MM.1S (cell line): Measurements from ENCODE around the gene SCUBE1.

Experiments
- DNase-seq: peaks from one replicate; pipeline ENCODE4 v3.0.0-alpha.2; 2015
- H2AFZ ChIP-seq: fragments of 300-600 bp; sonication (generic); 2 replicates; pipeline ENCODE4 v1.6.0; 2016; ENCODE audit warnings: antibody characterized with exemption, low read length
- H3F3A ChIP-seq: fragments of 300-600 bp; sonication (generic); 2 replicates; pipeline ENCODE4 v1.6.1; 2016; ENCODE audit warnings: mild to moderate bottlenecking, antibody characterized with exemption, low read length, moderate library complexity, mixed read lengths; ENCODE audit not compliant: insufficient read depth
- H3K27ac ChIP-seq: fragments of 300-600 bp; sonication (generic); 2 replicates; pipeline ENCODE4 v1.5.1; 2016; ENCODE audit warnings: mild to moderate bottlenecking, low read length
- H3K27me3 ChIP-seq: fragments of 300-600 bp; sonication (generic); replicated peaks from 2 replicates; pipeline ENCODE4 v1.6.0; 2016; ENCODE audit warnings: low read length; ENCODE audit not compliant: insufficient read depth
- H3K36me3 ChIP-seq: fragments of 300-600 bp; sonication (generic); replicated peaks from 2 replicates; pipeline ENCODE4 v1.6.1; 2016; ENCODE audit warnings: mild to moderate bottlenecking, low read length, mixed read lengths; ENCODE audit not compliant: insufficient read depth
- H3K4me1 ChIP-seq: fragments of 300-600 bp; sonication (generic); 2 replicates; pipeline ENCODE4 v1.6.1; 2016; ENCODE audit warnings: low read length, mixed read lengths
- H3K4me2 ChIP-seq: fragments of 300-600 bp; sonication (generic); 2 replicates; pipeline ENCODE4 v1.6.0; 2016; ENCODE audit warnings: low read depth, low read length
- H3K4me3 ChIP-seq: fragments of 300-600 bp; sonication (generic); 2 replicates; pipeline ENCODE4 v1.5.1; 2016; ENCODE audit warnings: low read length, mixed read lengths
- H3K79me2 ChIP-seq: fragments of 300-600 bp; sonication (generic); 2 replicates; pipeline ENCODE4 v1.6.1; 2016; ENCODE audit warnings: mixed run types, low read length, mixed read lengths
- H3K9ac ChIP-seq: fragments of 300-600 bp; sonication (generic); 2 replicates; pipeline ENCODE4 v1.6.1; 2016; ENCODE audit warnings: low read length, mixed read lengths
- H3K9me2 ChIP-seq: fragments of 300-600 bp; sonication (generic); replicated peaks from 2 replicates; pipeline ENCODE4 v1.6.1; 2016; ENCODE audit warnings: mild to moderate bottlenecking, low read length, mixed read lengths; ENCODE audit not compliant: insufficient read depth
- H3K9me3 ChIP-seq: fragments of 300-600 bp; sonication (generic); replicated peaks from 2 replicates; pipeline ENCODE4 v1.6.1; 2016; ENCODE audit warnings: mild to moderate bottlenecking, low read length, mixed read lengths; ENCODE audit not compliant: insufficient read depth
- H4K20me1 ChIP-seq: fragments of 300-600 bp; sonication (generic); 2 replicates; pipeline ENCODE4 v1.6.1; 2016; ENCODE audit warnings: mild to moderate bottlenecking, low read length, moderate library complexity, mixed read lengths; ENCODE audit not compliant: insufficient read depth
- EZH2 ChIP-seq: fragments of 300-600 bp; sonication (generic); optimal IDR thresholded peaks from 2 replicates; pipeline ENCODE3; 2017; ENCODE audit warnings: low read depth, mild to moderate bottlenecking, antibody characterized with exemption, low read length, mixed read lengths
- EZH2phosphoT487 ChIP-seq: fragments of 300-600 bp; sonication (generic); IDR thresholded peaks from 2 replicates; pipeline ENCODE4 v1.6.1; 2018; ENCODE audit warnings: antibody characterized with exemption, low read length
- TF ChIP-seq, protein P1 (sequence below): fragments of 300-600 bp; sonication (generic); IDR thresholded peaks from 2 replicates; pipeline ENCODE4 v1.5.1; 2016; ENCODE audit warnings: antibody characterized with exemption, low read length, mixed read lengths

SCUBE1 gene

DNA sequence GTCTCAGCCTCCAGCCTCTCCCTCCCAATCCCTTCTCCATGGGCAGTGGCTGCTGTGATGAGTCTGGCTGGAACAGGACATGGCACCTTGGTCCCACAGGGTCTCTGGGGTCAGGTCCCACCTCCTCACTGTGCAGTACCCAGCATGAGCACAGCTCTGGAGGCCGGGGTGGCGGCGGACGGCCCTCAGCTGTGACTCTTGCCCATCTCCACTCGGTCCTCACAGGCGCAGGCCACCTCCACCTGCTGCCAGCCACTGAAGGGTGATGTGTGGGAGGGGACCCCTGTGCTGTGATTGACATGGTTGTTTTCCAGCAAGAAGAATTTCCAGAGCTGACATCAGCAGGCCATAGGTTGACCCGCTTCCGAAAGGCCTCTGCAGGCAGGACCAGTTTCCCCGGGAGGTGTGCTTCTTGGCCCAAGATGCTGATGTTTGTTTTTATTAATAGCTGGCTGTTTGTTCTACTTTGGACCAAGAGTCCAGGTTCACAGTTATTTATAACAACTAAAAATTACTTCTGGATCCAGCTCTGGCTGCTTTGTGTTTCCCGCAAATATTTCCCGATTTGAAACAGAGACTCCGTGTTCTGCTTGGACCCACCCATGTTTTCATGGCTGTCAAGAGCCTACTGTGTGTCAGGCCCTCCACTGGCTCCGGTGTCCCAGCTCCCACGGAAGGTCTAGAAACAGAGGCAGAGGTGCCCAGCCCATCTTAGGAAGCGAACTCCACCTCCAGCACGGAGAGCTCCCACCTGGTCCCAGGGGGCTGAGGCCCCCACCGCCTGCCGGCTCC lies 45.7 kb downstream of the SCUBE1 start:
- H3K9me2 ChIP-seq = no peaks in the 10 kb centered on the region
- no peaks in the 10 kb centered on the region for H4K20me1 ChIP-seq
- no peaks in the 10 kb centered on the region for H3K36me3 ChIP-seq
- TF ChIP-seq, protein P1, sequence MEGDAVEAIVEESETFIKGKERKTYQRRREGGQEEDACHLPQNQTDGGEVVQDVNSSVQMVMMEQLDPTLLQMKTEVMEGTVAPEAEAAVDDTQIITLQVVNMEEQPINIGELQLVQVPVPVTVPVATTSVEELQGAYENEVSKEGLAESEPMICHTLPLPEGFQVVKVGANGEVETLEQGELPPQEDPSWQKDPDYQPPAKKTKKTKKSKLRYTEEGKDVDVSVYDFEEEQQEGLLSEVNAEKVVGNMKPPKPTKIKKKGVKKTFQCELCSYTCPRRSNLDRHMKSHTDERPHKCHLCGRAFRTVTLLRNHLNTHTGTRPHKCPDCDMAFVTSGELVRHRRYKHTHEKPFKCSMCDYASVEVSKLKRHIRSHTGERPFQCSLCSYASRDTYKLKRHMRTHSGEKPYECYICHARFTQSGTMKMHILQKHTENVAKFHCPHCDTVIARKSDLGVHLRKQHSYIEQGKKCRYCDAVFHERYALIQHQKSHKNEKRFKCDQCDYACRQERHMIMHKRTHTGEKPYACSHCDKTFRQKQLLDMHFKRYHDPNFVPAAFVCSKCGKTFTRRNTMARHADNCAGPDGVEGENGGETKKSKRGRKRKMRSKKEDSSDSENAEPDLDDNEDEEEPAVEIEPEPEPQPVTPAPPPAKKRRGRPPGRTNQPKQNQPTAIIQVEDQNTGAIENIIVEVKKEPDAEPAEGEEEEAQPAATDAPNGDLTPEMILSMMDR = no peak
- TF ChIP-seq EZH2phosphoT487 = no peak
- TF ChIP-seq EZH2 = no peak
- no peaks in the 10 kb centered on the region for H3K79me2 ChIP-seq
- H3K4me2 ChIP-seq = no peak overlapping the region
- H2AFZ ChIP-seq = no peak overlapping the region
- no peak for DNase-seq
- no peaks in the 10 kb centered on the region for H3K9me3 ChIP-seq
- no peak overlapping the region for H3K27ac ChIP-seq
- H3K27me3 ChIP-seq = peaks cover 38% of the 10 kb centered on the region
- H3F3A ChIP-seq = no peaks in the 10 kb centered on the region
- H3K4me3 ChIP-seq = no peak overlapping the region
- no peaks in the 10 kb centered on the region for H3K4me1 ChIP-seq
- no peak overlapping the region for H3K9ac ChIP-seq

DNA sequence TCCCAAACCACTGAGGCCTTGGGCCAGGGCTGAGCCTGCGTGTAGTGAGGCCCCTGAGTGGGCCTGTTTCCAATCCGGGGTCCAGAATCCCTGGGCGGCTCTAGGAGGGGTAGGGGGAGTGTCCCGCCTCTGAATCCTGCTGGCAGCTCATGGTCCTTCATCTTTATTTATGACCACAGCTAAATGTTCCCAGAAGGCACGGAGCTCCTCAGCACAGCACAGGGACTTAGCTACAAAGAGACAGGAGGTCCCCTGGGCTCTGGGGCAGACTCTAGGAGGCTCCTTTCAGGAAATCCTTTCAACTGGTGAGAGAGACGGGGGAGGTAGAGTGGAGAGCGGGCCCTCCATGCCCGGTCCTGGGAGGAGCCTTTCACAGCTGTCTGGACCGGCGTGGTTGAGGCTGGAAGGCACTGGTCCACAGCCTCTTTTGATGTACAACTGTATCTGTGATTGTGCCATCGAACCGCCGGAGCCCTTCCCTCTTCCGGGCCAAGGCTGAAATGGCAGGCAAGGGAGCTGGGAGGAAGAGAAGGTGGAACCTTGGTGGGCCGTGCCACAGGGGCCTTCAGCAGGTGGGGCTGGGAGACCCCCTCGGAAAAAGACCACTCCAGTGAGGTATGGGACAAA lies 46.8 kb downstream of the SCUBE1 start:
- peaks cover 30% of the 10 kb centered on the region for H3K27me3 ChIP-seq
- TF ChIP-seq EZH2 (no peak), EZH2phosphoT487 (no peak)
- TF ChIP-seq, protein P1 = no peak
- no peak overlapping the region for H3K9ac ChIP-seq
- no peaks in the 10 kb centered on the region for H3K36me3 ChIP-seq
- H3K27ac ChIP-seq = no peak overlapping the region
- H2AFZ ChIP-seq = no peak overlapping the region
- H3K9me2 ChIP-seq = no peaks in the 10 kb centered on the region
- H4K20me1 ChIP-seq = no peaks in the 10 kb centered on the region
- no peaks in the 10 kb centered on the region for H3K79me2 ChIP-seq
- no peak overlapping the region for H3K4me2 ChIP-seq
- H3K4me3 ChIP-seq = no peak overlapping the region
- no peaks in the 10 kb centered on the region for H3F3A ChIP-seq
- H3K4me1 ChIP-seq = no peaks in the 10 kb centered on the region
- DNase-seq = no peak
- H3K9me3 ChIP-seq = no peaks in the 10 kb centered on the region

DNA sequence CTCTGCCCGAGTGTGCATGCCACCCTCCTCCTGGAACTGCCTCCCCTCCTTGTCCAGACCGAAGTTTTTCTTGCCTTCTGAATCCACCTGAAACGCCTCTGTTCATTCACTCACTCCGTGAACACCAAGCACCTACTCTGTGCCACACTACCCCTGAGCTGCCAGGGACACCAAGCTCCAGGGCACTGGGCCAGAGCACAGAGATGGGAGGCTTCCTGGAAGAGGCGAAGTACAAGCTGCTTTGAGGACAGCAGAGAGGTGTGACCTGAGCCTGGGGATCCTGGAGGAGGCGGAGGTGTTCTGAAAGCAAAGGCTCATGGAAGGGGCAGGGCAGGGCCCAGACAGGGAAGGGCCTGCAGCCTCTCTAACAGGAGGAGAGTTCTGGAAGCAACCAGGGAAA lies 47.5 kb downstream of the SCUBE1 start:
- Histone ChIP-seq H4K20me1 (no peaks in the 10 kb centered on the region), H3K4me3 (no peak overlapping the region), H3K27ac (no peak overlapping the region), H3K27me3 (peaks cover 24% of the 10 kb centered on the region), H3K9me2 (no peaks in the 10 kb centered on the region), H3K36me3 (no peaks in the 10 kb centered on the region), H3K4me2 (no peak overlapping the region), H2AFZ (no peak overlapping the region), H3F3A (no peaks in the 10 kb centered on the region), H3K9me3 (no peaks in the 10 kb centered on the region), H3K79me2 (no peaks in the 10 kb centered on the region), H3K9ac (no peak overlapping the region), H3K4me1 (no peaks in the 10 kb centered on the region)
- TF ChIP-seq, protein P1 = no peak
- TF ChIP-seq EZH2 = no peak
- TF ChIP-seq EZH2phosphoT487 = no peak
- DNase-seq = no peak
